H1 (cell line): ENCODE measurements around the gene ZFYVE21. TPM values are rescaled to one million over a fixed set of nuclear protein-coding genes. Genes with fewer than 3 reads are reported as not detected.

Experiments
- CTCF ChIA-PET: fragments of 300-600 bp; sonication (Branson Sonifier 250); formaldehyde crosslinking; loops from one replicate; lab custom pipeline; 2021; ENCODE audit not compliant: partially characterized antibody; lab: Charles Lee
- POLR2A ChIA-PET: fragments of 300-600 bp; sonication (Branson Sonifier 250); formaldehyde crosslinking; loops from one replicate; lab custom pipeline; 2021; ENCODE audit warnings: inconsistent platforms; ENCODE audit not compliant: partially characterized antibody; lab: Charles Lee
- DNase-seq, 2 experiments: peaks; one replicate each; pipeline versions ENCODE4 v3.0.0 to v3.0.0-alpha.2; 2010 to 2022; ENCODE audit warnings: low spot score in 2 of 2, low read depth in 1 of 2, mixed read lengths in 1 of 2
- FAIRE-seq: peaks from 2 replicates; lab custom pipeline; 2011; peaks lifted over from hg19 to GRCh38; lab: Jason Lieb, UNC
- H2AFZ ChIP-seq: 2 replicates; pipeline ENCODE4 v1.8.1; 2012; ENCODE audit warnings: low read length, inconsistent platforms
- H2AK5ac ChIP-seq: 2 replicates; pipeline ENCODE4 v1.6.1; 2013; ENCODE audit warnings: low read depth, low read length
- H2BK120ac ChIP-seq: replicated peaks from 2 replicates; pipeline ENCODE3; 2013; ENCODE audit warnings: low read depth, low read length, inconsistent platforms
- H2BK12ac ChIP-seq: 2 replicates; pipeline ENCODE4 v1.6.1; 2013; ENCODE audit warnings: low read depth, low read length
- H2BK15ac ChIP-seq: 2 replicates; pipeline ENCODE4 v1.6.1; 2013; ENCODE audit warnings: low read length
- H2BK20ac ChIP-seq: 2 replicates; pipeline ENCODE4 v1.6.1; 2013; ENCODE audit warnings: low read length
- H2BK5ac ChIP-seq: 2 replicates; pipeline ENCODE4 v1.6.1; 2013; ENCODE audit warnings: low read depth, low read length
- H3K14ac ChIP-seq: 2 replicates; pipeline ENCODE4 v1.6.1; 2013; ENCODE audit warnings: inconsistent platforms; ENCODE audit not compliant: insufficient read length
- H3K18ac ChIP-seq: 2 replicates; pipeline ENCODE4 v1.6.1; 2013; ENCODE audit warnings: low read length; ENCODE audit errors: extremely low read depth
- H3K23ac ChIP-seq: 2 replicates; pipeline ENCODE4 v1.6.1; 2013; ENCODE audit warnings: inconsistent platforms; ENCODE audit not compliant: insufficient read length
- H3K23me2 ChIP-seq: 2 replicates; pipeline ENCODE4 v1.6.1; 2013; ENCODE audit warnings: low read depth, low read length
- H3K27ac ChIP-seq: 2 replicates; pipeline ENCODE4 v1.6.1; 2011; ENCODE audit warnings: low read depth, low read length, inconsistent platforms
- H3K27me3 ChIP-seq, 4 experiments: replicated peaks in 1 of 4; 1 replicate in 1 of 4; 2 replicates in 3 of 4; pipeline versions ENCODE4 v1.6.1 to v1.8.1; 2011 to 2013; ENCODE audit warnings: low read length in 3 of 4, mild to moderate bottlenecking in 3 of 4, inconsistent platforms in 2 of 4, mixed read lengths in 2 of 4, moderate library complexity in 1 of 4; ENCODE audit not compliant: control insufficient read depth in 3 of 4, insufficient read depth in 3 of 4; ENCODE audit errors: extremely low read depth in 1 of 4
- H3K36me3 ChIP-seq, 4 experiments: 2 replicates each; pipeline versions ENCODE4 v1.6.1 to v1.8.1; 2011 to 2013; ENCODE audit warnings: mild to moderate bottlenecking in 4 of 4, low read length in 3 of 4, moderate library complexity in 2 of 4, control low read depth in 1 of 4, inconsistent platforms in 1 of 4; ENCODE audit not compliant: insufficient read depth in 4 of 4, control insufficient read depth in 2 of 4
- H3K4ac ChIP-seq: replicated peaks from 2 replicates; pipeline ENCODE3; 2013; ENCODE audit warnings: low read length, low read depth, mixed read lengths, inconsistent platforms; ENCODE audit not compliant: insufficient read length
- H3K4me1 ChIP-seq, 4 experiments: replicated peaks in 1 of 4; 1 replicate in 1 of 4; 2 replicates in 3 of 4; pipeline versions ENCODE4 v1.6.1 to v1.8.1; 2011 to 2013; ENCODE audit warnings: low read length in 3 of 4, inconsistent platforms in 2 of 4, mixed read lengths in 1 of 4; ENCODE audit not compliant: insufficient read depth in 4 of 4, control insufficient read depth in 3 of 4
- H3K4me2 ChIP-seq, 2 experiments: 2 replicates each; pipeline versions ENCODE4 v1.6.1 to v1.8.1; 2011 to 2013; ENCODE audit warnings: low read depth in 2 of 2, low read length in 2 of 2, control low read depth in 1 of 2, inconsistent platforms in 1 of 2, mild to moderate bottlenecking in 1 of 2; ENCODE audit not compliant: insufficient read depth in 1 of 2
- H3K4me3 ChIP-seq, 4 experiments: fragments of 200-600, 300-600 bp in 1 of 4; sonication (generic), shearing (Covaris generic), sonication (Bioruptor Twin) in 1 of 4; 2 replicates each; pipeline versions ENCODE4 v1.5.1 to v1.8.1; 2011 to 2016; ENCODE audit warnings: low read length in 4 of 4, low read depth in 3 of 4, control low read depth in 2 of 4, inconsistent platforms in 2 of 4, mild to moderate bottlenecking in 2 of 4, mixed read lengths in 1 of 4, moderate library complexity in 1 of 4; ENCODE audit not compliant: insufficient read depth in 2 of 4; ENCODE audit errors: extremely low read depth in 1 of 4
- H3K56ac ChIP-seq: replicated peaks from 2 replicates; pipeline ENCODE3; 2013; ENCODE audit warnings: low read depth, mild to moderate bottlenecking, mixed read lengths, low read length, inconsistent platforms; ENCODE audit not compliant: insufficient read length
- H3K79me1 ChIP-seq: 2 replicates; pipeline ENCODE4 v1.6.1; 2013; ENCODE audit warnings: low read depth, low read length, control low read depth
- H3K79me2 ChIP-seq, 2 experiments: 2 replicates each; pipeline versions ENCODE4 v1.6.1 to v1.8.1; 2012 to 2013; ENCODE audit warnings: low read length in 2 of 2, mild to moderate bottlenecking in 2 of 2, inconsistent platforms in 1 of 2; ENCODE audit not compliant: insufficient read depth in 2 of 2, control insufficient read depth in 1 of 2
- H3K9ac ChIP-seq, 4 experiments: replicated peaks in 1 of 4; 1 replicate in 1 of 4; 2 replicates in 3 of 4; pipeline versions ENCODE4 v1.6.1 to v1.8.1; 2011 to 2013; ENCODE audit warnings: low read depth in 3 of 4, low read length in 3 of 4, control low read depth in 2 of 4, mild to moderate bottlenecking in 2 of 4, moderate library complexity in 2 of 4, inconsistent platforms in 1 of 4; ENCODE audit errors: extremely low read depth in 1 of 4
- H3K9me3 ChIP-seq, 2 experiments: 2 replicates each; pipeline versions ENCODE4 v1.6.1 to v1.8.1; 2012 to 2013; ENCODE audit warnings: mild to moderate bottlenecking in 2 of 2, moderate library complexity in 2 of 2, control low read depth in 1 of 2, inconsistent platforms in 1 of 2, low read depth in 1 of 2, low read length in 1 of 2, mixed read lengths in 1 of 2; ENCODE audit not compliant: insufficient read depth in 2 of 2
- H4K20me1 ChIP-seq, 2 experiments: replicated peaks in 1 of 2; 2 replicates each; pipeline versions ENCODE3 to v1.8.1; 2011 to 2013; ENCODE audit warnings: inconsistent platforms in 2 of 2, low read length in 2 of 2, mild to moderate bottlenecking in 1 of 2; ENCODE audit not compliant: insufficient read depth in 2 of 2, control insufficient read depth in 1 of 2
- H4K5ac ChIP-seq: 2 replicates; pipeline ENCODE4 v1.6.1; 2013; ENCODE audit warnings: low read length, low read depth, mixed read lengths, inconsistent platforms; ENCODE audit not compliant: insufficient read length
- H4K8ac ChIP-seq: 2 replicates; pipeline ENCODE4 v1.8.0; 2013; ENCODE audit warnings: mild to moderate bottlenecking, moderate library complexity, low read length, inconsistent platforms; ENCODE audit not compliant: insufficient read depth; ENCODE audit errors: extremely low read depth
- H4K91ac ChIP-seq: replicated peaks from 2 replicates; pipeline ENCODE3; 2013; ENCODE audit warnings: low read length, mixed read lengths, inconsistent platforms; ENCODE audit not compliant: insufficient read length
- EP300 ChIP-seq, 2 experiments: IDR thresholded peaks; 1 replicate in 1 of 2; 2 replicates in 1 of 2; pipeline ENCODE4 v1.6.1; 2011 to 2012; ENCODE audit warnings: low read depth in 2 of 2, low read length in 2 of 2, mild to moderate bottlenecking in 2 of 2, borderline replicate concordance in 1 of 2, inconsistent platforms in 1 of 2, moderate library complexity in 1 of 2
- JUN ChIP-seq: IDR thresholded peaks from 2 replicates; pipeline ENCODE4 v1.6.1; 2011; ENCODE audit warnings: low read depth, mild to moderate bottlenecking, improper control_type of control experiment, low read length
- RXRA ChIP-seq: IDR thresholded peaks from 2 replicates; pipeline ENCODE4 v1.6.1; 2011; ENCODE audit warnings: low read depth, mild to moderate bottlenecking, low read length, moderate library complexity; ENCODE audit not compliant: insufficient read depth
- SP1 ChIP-seq: IDR thresholded peaks from 2 replicates; pipeline ENCODE4 v1.6.1; 2011; ENCODE audit warnings: low read depth, low read length
- SP2 ChIP-seq: IDR thresholded peaks from 2 replicates; pipeline ENCODE4 v1.6.1; 2012; ENCODE audit warnings: mild to moderate bottlenecking, low read length, inconsistent platforms
- USF2 ChIP-seq: IDR thresholded peaks from 2 replicates; pipeline ENCODE4 v1.6.1; 2011; ENCODE audit warnings: low read length, improper control_type of control experiment
- YY1 ChIP-seq: IDR thresholded peaks from 2 replicates; pipeline ENCODE4 v1.6.1; 2011; ENCODE audit warnings: low read depth, mild to moderate bottlenecking, low read length
- WGBS, 2 experiments: shearing (Covaris generic) in 1 of 2; methylation state at CpG; one replicate each; pipeline versions ENCODE4 v1.1.6 to v1.1.7; 2013 to 2015; ENCODE audit warnings: low lambda C conversion rate in 2 of 2, mixed read lengths in 2 of 2, inconsistent platforms in 1 of 2, low coverage in 1 of 2, missing lambda C conversion rate in 1 of 2; ENCODE audit not compliant: insufficient replicate concordance in 2 of 2, insufficient coverage in 1 of 2, insufficient read length in 1 of 2; ENCODE audit errors: extremely low coverage in 1 of 2, missing lambda C conversion rate in 1 of 2; 5-methylcytosine and 5-hydroxymethylcytosine counted together
- polyA plus RNA-seq, 7 experiments: library from polyadenylated mRNA; depleted of rRNA in 3 of 7; stranded (reverse) in 5 of 7; unstranded in 2 of 7; fragments of >200 nt in 5 of 7; fragments of 200-250 nt in 2 of 7; gene quantifications; 1 replicate in 5 of 7; 2 replicates in 1 of 7; 4 replicates in 1 of 7; pipeline versions ENCODE4 v1.2.1 to v1.2.3, GENCODE V29; 2011 to 2013; ENCODE audit warnings: missing spikeins in 2 of 7, mixed read lengths in 2 of 7
- total RNA-seq: library from RNA; stranded (reverse); fragmentation: NEBNext Ultra II Directional; extraction: Animal tissue kit (Norgen Biotek cat#: 25700); gene quantifications from 2 replicates; pipeline ENCODE4 v1.2.1, GENCODE V29; 2021
- TF ChIP-seq, protein P1 (sequence below): IDR thresholded peaks from 2 replicates; pipeline ENCODE4 v1.6.1; 2012; ENCODE audit warnings: inconsistent platforms

Gene ZFYVE21
- total and polyA plus RNA-seq, 2 of the 8 experiments (the other 6 are each of a cell fraction or from before 2014, with no cell fraction given) = 53.4 to 127 TPM

- ChIA-PET CTCF (interaction anchor here (0.6 to 1.8 kb wide), 4 partner anchors 10 to 196 kb away, joined by 3 to 8 read pairs (median 3); no protein-coding TSS in a partner anchor), POLR2A (interaction anchor here (8.8 kb wide), 1 partner anchor 15 kb away, joined by 74 read pairs; no protein-coding TSS in a partner anchor)
- peaks cover 8 to 19% of the 10 kb centered on the region in 2 experiments for H4K20me1 ChIP-seq
- H2BK20ac ChIP-seq = no peak overlapping the region
- H2BK15ac ChIP-seq = no peak overlapping the region
- H3K27me3 ChIP-seq = no peaks in the 10 kb centered on the region
- no peaks in the 10 kb centered on the region for H3K9me3 ChIP-seq
- no peak overlapping the region for H2BK12ac ChIP-seq
- H4K91ac ChIP-seq = no peak overlapping the region
- H3K79me1 ChIP-seq = peaks cover 8% of the 10 kb centered on the region
- H3K56ac ChIP-seq = no peak overlapping the region
- H3K4me2 ChIP-seq = no peak overlapping the region
- no peak overlapping the region for H2AK5ac ChIP-seq
- no peak overlapping the region for H2BK120ac ChIP-seq
- H2BK5ac ChIP-seq = no peak overlapping the region
- no peak overlapping the region for H3K27ac ChIP-seq
- no peak overlapping the region for H3K14ac ChIP-seq
- H3K79me2 ChIP-seq = peaks cover 0 to 3% of the 10 kb centered on the region in 2 experiments; a peak in 1 of 4 replicates
- no peak overlapping the region for H3K23ac ChIP-seq
- DNase-seq (no peak), FAIRE-seq (no peak)
- TF ChIP-seq EP300 (IDR thresholded peaks at IDR 0.05; ENCODE audit: borderline replicate concordance in 1 of 2, low read depth in 2 of 2, low read length in 2 of 2) = no peak
- TF ChIP-seq, protein P1, sequence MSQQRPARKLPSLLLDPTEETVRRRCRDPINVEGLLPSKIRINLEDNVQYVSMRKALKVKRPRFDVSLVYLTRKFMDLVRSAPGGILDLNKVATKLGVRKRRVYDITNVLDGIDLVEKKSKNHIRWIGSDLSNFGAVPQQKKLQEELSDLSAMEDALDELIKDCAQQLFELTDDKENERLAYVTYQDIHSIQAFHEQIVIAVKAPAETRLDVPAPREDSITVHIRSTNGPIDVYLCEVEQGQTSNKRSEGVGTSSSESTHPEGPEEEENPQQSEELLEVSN = no peak
- TF ChIP-seq SP1 = no peak
- TF ChIP-seq JUN = no peak
- no peak for TF ChIP-seq SP2
- no peak for TF ChIP-seq RXRA
- TF ChIP-seq USF2 = no peak
- no peak for TF ChIP-seq YY1
- 90 to 100% methylated on average over 4 to 16 of the region's 16 CpGs for WGBS, 2 experiments
- H3K9ac ChIP-seq = no peak overlapping the region
- H3K18ac ChIP-seq = no peak overlapping the region; the same call in 1 of the 2 replicates
- H3K23me2 ChIP-seq = no peaks in the 10 kb centered on the region
- H3K4me1 ChIP-seq = peaks cover 0 to 3% (median 0%) of the 10 kb centered on the region in 4 experiments; a peak in 1 of 7 replicates
- H2AFZ ChIP-seq = no peak overlapping the region
- H4K8ac ChIP-seq = no peak overlapping the region
- H3K4ac ChIP-seq = no peak overlapping the region
- H4K5ac ChIP-seq = no peak overlapping the region
- H3K36me3 ChIP-seq = peaks cover 13 to 61% (median 21%) of the 10 kb centered on the region in 4 experiments; a peak in 6 of 8 replicates
- H3K4me3 ChIP-seq = no peak overlapping the region
Observed at GRCh38 chr14:103688906-103689902, 26.4 kb upstream of the ZFYVE21 start.
